Endothelial cell of umbilical vein (primary cell): ENCODE data around the gene CCIN. TPM values are rescaled to one million over a fixed set of nuclear protein-coding genes. Genes with fewer than 3 reads are reported as not detected.

Experiments
- BruUV-seq: library from RNA; stranded (reverse); fragments of 400-500 nt; replicated peaks from 2 replicates; lab custom pipeline; 2021; lab: Mats Ljungman, UMichigan
- CTCF ChIA-PET: fragments of 300-600, 350-600 bp; sonication (Branson Sonifier 250); formaldehyde crosslinking; loops from one replicate; lab custom pipeline; 2021; ENCODE audit warnings: antibody characterized with exemption, inconsistent platforms; lab: Charles Lee
- POLR2A ChIA-PET: fragments of 300-600, 350-600 bp; sonication (Branson Sonifier 250); formaldehyde crosslinking; loops from one replicate; lab custom pipeline; 2021; ENCODE audit warnings: antibody characterized with exemption, inconsistent platforms; lab: Charles Lee
- DNase-seq: peaks from one replicate; pipeline ENCODE4 v3.0.0-alpha.2; 2011; ENCODE audit warnings: low read depth, low spot score
- FAIRE-seq: peaks from 2 replicates; lab custom pipeline; 2011; peaks lifted over from hg19 to GRCh38; lab: Jason Lieb, UNC
- H2AFZ ChIP-seq: 2 replicates; pipeline ENCODE4 v1.6.0; 2012; ENCODE audit warnings: low read depth, low read length, control low read depth, inconsistent platforms
- H3K27ac ChIP-seq: 2 replicates; pipeline ENCODE4 v1.5.1; 2011; ENCODE audit warnings: low read depth, mild to moderate bottlenecking, control low read depth, low read length, moderate library complexity; ENCODE audit not compliant: insufficient read depth
- H3K27me3 ChIP-seq, 2 experiments: 2 replicates each; pipeline versions ENCODE4 v1.6.0 to v1.6.1; 2011; ENCODE audit warnings: low read length in 2 of 2, mixed read lengths in 1 of 2; ENCODE audit not compliant: control insufficient read depth in 2 of 2, insufficient read depth in 2 of 2
- H3K36me3 ChIP-seq, 2 experiments: 2 replicates in 1 of 2; 3 replicates in 1 of 2; pipeline ENCODE4 v1.5.1; 2011; ENCODE audit warnings: low read length in 2 of 2, mild to moderate bottlenecking in 1 of 2, moderate library complexity in 1 of 2; ENCODE audit not compliant: control insufficient read depth in 2 of 2, insufficient read depth in 2 of 2; ENCODE audit errors: extremely low read depth in 1 of 2
- H3K4me1 ChIP-seq: 3 replicates; pipeline ENCODE4 v1.5.1; 2011; ENCODE audit warnings: mild to moderate bottlenecking, low read length; ENCODE audit not compliant: control insufficient read depth, insufficient read depth; ENCODE audit errors: extremely low read depth
- H3K4me2 ChIP-seq: 2 replicates; pipeline ENCODE4 v1.6.1; 2011; ENCODE audit warnings: low read length, control low read depth, mixed read lengths; ENCODE audit not compliant: insufficient read depth
- H3K4me3 ChIP-seq, 3 experiments: fragments of 200-600 bp in 1 of 3; sonication (generic), shearing (Covaris generic) in 1 of 3; replicated peaks in 1 of 3; 2 replicates each; pipeline ENCODE4 v1.5.1; 2011 to 2016; ENCODE audit warnings: control low read depth in 3 of 3, low read length in 3 of 3, mild to moderate bottlenecking in 2 of 3, inconsistent platforms in 1 of 3, low read depth in 1 of 3, moderate library complexity in 1 of 3; ENCODE audit not compliant: insufficient read depth in 1 of 3
- H3K79me2 ChIP-seq: 2 replicates; pipeline ENCODE4 v1.6.0; 2012; ENCODE audit warnings: low read length, inconsistent platforms; ENCODE audit not compliant: control insufficient read depth, insufficient read depth
- H3K9ac ChIP-seq: replicated peaks from 2 replicates; pipeline ENCODE3; 2011; ENCODE audit warnings: low read length, control low read depth; ENCODE audit not compliant: insufficient read depth; ENCODE audit errors: extremely low read depth
- H3K9me1 ChIP-seq: replicated peaks from 3 replicates; pipeline ENCODE4 v1.6.0; 2011; ENCODE audit warnings: mild to moderate bottlenecking, low read length; ENCODE audit not compliant: control insufficient read depth, insufficient read depth; ENCODE audit errors: extremely low read depth
- H3K9me3 ChIP-seq: replicated peaks from 2 replicates; pipeline ENCODE4 v1.5.1; 2012; ENCODE audit warnings: low read length, inconsistent platforms; ENCODE audit not compliant: control insufficient read depth, insufficient read depth
- H4K20me1 ChIP-seq: replicated peaks from 2 replicates; pipeline ENCODE3; 2011; ENCODE audit warnings: mild to moderate bottlenecking, low read length; ENCODE audit not compliant: control insufficient read depth, insufficient read depth; ENCODE audit errors: extremely low read depth
- EZH2 ChIP-seq: IDR thresholded peaks from 2 replicates; pipeline ENCODE4 v1.6.1; 2012; ENCODE audit warnings: borderline replicate concordance, low read depth, mild to moderate bottlenecking, moderate library complexity, low read length, inconsistent platforms; ENCODE audit not compliant: severe bottlenecking
- FOS ChIP-seq: IDR thresholded peaks from 2 replicates; pipeline ENCODE4 v1.6.1; 2011; ENCODE audit warnings: mild to moderate bottlenecking, low read length, moderate library complexity, borderline replicate concordance; ENCODE audit not compliant: insufficient read depth
- GATA2 ChIP-seq: IDR thresholded peaks from 2 replicates; pipeline ENCODE4 v1.7.0; 2011; ENCODE audit warnings: low read depth, mild to moderate bottlenecking, moderate library complexity, mixed read lengths, low read length; ENCODE audit not compliant: insufficient read length, insufficient read depth
- JUN ChIP-seq: IDR thresholded peaks from 2 replicates; pipeline ENCODE4 v1.6.1; 2011; ENCODE audit warnings: borderline replicate concordance, low read depth; ENCODE audit not compliant: insufficient read length, insufficient read depth
- MYC ChIP-seq: IDR thresholded peaks from one replicate; pipeline ENCODE4 v1.6.1; 2011; ENCODE audit warnings: mild to moderate bottlenecking, low read depth, low read length
- POLR2A ChIP-seq: IDR thresholded peaks from 2 replicates; pipeline ENCODE4 v1.6.1; 2012; ENCODE audit warnings: low read depth, mild to moderate bottlenecking, control low read depth, low read length
- POLR2AphosphoS5 ChIP-seq: IDR thresholded peaks from 2 replicates; pipeline ENCODE4 v1.6.1; 2012; ENCODE audit warnings: low read depth, mild to moderate bottlenecking, control low read depth, low read length, moderate library complexity; ENCODE audit not compliant: insufficient read depth
- dilution Hi-C: fragments of 300-500 bp; cut with MboI; formaldehyde crosslinking; loops from one replicate; pipeline ENCODE4 v1.15.0; 2019; ENCODE audit warnings: low sequenced_read_pairs; ENCODE audit not compliant: extremely low pct_ligation_motif_present
- intact Hi-C: fragments of 100-400 bp; cut with micrococcal nuclease; formaldehyde crosslinking; loops from one replicate; pipeline ENCODE4 v1.10.0; 2022
- polyA plus RNA-seq, 4 experiments: library from polyadenylated mRNA; depleted of rRNA in 3 of 4; stranded (reverse) in 3 of 4; unstranded in 1 of 4; fragments of >200 nt; gene quantifications; 2 replicates each; pipeline versions ENCODE4 v1.2.1 to v1.2.3, GENCODE V29; 2011 to 2012; ENCODE audit warnings: missing spikeins in 1 of 4
- total RNA-seq: library from RNA; stranded (reverse); gene quantifications from 2 replicates; pipeline ENCODE4 v1.2.3, GENCODE V29; 2021
- TF ChIP-seq, protein P1 (sequence below): IDR thresholded peaks from 2 replicates; pipeline ENCODE4 v1.6.1; 2011; ENCODE audit not compliant: insufficient read depth, insufficient read length
- TF ChIP-seq, protein P2 (sequence below), 2 donors: IDR thresholded peaks; 1 replicate in 1 of 2; 2 replicates in 1 of 2; pipeline ENCODE4 v1.5.1; 2011; ENCODE audit warnings: low read length in 2 of 2, mild to moderate bottlenecking in 2 of 2, moderate library complexity in 2 of 2, control low read depth in 1 of 2, inconsistent platforms in 1 of 2, low read depth in 1 of 2; ENCODE audit not compliant: insufficient read depth in 1 of 2; ENCODE audit errors: extremely low read depth in 1 of 2

The CCIN gene
- total and polyA plus RNA-seq, 2 donors (not counting 3 experiments of a cell fraction or from before 2014, with no cell fraction given), result 0.22 to 1.2 TPM

DNA sequence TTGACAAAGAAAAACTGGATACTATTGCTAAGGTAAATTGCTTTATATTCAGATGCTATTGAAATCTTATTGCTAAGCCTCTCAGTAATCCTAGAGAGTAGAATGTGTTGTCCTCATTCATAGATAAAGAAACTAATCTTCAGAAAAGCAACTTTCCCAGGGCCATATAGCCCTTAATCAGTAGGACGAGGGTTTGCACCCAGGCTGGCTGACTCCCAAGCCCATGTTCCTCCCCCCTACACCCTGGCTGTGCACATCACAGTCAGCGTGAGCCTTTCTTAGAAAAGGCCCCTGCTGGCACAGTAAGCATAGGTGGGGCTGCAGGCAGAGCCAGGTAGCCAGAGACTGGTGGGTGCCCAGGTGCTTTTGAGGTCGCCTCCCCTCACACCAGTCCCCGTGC is 48.5 kb upstream of the CCIN start:
- FAIRE-seq, result no peak
- Histone ChIP-seq H3K9me1 (no peaks in the 10 kb centered on the region), H3K27me3 (no peaks in the 10 kb centered on the region), H3K4me3 (no peak overlapping the region), H3K4me2 (no peak overlapping the region), H3K36me3 (peaks cover 0 to 1% of the 10 kb centered on the region in 2 experiments), H2AFZ (no peak overlapping the region), H4K20me1 (no peaks in the 10 kb centered on the region), H3K9ac (no peak overlapping the region), H3K27ac (no peak overlapping the region), H3K4me1 (no peaks in the 10 kb centered on the region), H3K9me3 (no peaks in the 10 kb centered on the region), H3K79me2 (no peaks in the 10 kb centered on the region)
- DNase-seq, result no peak
- BruUV-seq, result no TSS peak
- CTCF ChIA-PET, result no interaction called here
- TF ChIP-seq POLR2AphosphoS5 (no peak), JUN (no peak), POLR2A (no peak), EZH2 (no peak), FOS (no peak), GATA2 (no peak), MYC (no peak)
- TF ChIP-seq, protein P1, sequence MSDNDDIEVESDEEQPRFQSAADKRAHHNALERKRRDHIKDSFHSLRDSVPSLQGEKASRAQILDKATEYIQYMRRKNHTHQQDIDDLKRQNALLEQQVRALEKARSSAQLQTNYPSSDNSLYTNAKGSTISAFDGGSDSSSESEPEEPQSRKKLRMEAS, result no peak
- TF ChIP-seq, protein P2, sequence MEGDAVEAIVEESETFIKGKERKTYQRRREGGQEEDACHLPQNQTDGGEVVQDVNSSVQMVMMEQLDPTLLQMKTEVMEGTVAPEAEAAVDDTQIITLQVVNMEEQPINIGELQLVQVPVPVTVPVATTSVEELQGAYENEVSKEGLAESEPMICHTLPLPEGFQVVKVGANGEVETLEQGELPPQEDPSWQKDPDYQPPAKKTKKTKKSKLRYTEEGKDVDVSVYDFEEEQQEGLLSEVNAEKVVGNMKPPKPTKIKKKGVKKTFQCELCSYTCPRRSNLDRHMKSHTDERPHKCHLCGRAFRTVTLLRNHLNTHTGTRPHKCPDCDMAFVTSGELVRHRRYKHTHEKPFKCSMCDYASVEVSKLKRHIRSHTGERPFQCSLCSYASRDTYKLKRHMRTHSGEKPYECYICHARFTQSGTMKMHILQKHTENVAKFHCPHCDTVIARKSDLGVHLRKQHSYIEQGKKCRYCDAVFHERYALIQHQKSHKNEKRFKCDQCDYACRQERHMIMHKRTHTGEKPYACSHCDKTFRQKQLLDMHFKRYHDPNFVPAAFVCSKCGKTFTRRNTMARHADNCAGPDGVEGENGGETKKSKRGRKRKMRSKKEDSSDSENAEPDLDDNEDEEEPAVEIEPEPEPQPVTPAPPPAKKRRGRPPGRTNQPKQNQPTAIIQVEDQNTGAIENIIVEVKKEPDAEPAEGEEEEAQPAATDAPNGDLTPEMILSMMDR (IDR thresholded peaks at IDR 0.05; ENCODE audit: extremely low read depth in 1 of 2, insufficient read depth in 1 of 2, low read depth in 1 of 2, low read length in 2 of 2), result no peak
- POLR2A ChIA-PET, result no interaction called here
- dilution Hi-C loops, result no loop called here
- intact Hi-C loops, result no loop called here
